ENCODE data around the gene SPNS1.

Gene SPNS1

DNA sequence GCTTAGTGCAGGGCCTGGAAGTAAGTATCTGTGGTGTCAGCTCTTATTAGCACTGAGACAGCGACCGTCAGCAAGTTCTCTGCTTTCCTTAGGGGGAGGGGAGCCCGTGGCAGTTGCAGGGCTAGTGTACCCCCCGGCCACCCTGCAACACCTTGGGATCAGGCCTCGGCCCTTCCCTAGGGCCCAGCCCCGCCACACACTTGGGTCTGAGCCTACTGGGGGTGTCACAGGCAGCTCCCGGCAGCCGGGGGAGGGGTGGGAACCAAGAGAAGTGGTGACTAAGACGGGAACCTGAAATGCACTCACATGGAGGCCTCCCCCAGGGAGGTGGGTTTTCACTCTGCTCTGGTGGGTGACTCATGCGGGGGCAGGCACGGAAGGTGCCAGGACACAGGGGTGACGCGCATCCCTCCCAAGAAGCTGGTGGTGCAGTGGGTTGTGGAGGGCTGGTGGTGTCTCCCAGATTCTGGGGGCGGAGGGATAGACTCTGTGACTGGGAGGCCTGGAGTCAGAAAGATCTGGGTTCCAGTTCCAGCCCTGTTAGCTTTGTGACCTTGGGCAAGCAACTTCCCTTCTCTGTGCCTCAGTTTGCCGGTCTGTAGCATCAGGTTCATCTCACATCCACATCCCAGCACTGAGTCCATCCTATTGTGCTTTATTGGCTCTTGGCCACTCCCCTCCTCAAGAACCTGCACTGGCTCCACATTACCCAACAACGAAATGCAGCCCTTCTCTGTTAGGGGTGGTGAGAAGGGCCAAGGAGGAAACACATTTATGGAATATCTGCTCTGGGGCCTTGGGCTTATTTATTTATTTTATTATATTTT, 54.8 kb downstream of the SPNS1 start:
- DNase-seq (ENCODE audit: low read depth) = peak; percentile 61

DNA sequence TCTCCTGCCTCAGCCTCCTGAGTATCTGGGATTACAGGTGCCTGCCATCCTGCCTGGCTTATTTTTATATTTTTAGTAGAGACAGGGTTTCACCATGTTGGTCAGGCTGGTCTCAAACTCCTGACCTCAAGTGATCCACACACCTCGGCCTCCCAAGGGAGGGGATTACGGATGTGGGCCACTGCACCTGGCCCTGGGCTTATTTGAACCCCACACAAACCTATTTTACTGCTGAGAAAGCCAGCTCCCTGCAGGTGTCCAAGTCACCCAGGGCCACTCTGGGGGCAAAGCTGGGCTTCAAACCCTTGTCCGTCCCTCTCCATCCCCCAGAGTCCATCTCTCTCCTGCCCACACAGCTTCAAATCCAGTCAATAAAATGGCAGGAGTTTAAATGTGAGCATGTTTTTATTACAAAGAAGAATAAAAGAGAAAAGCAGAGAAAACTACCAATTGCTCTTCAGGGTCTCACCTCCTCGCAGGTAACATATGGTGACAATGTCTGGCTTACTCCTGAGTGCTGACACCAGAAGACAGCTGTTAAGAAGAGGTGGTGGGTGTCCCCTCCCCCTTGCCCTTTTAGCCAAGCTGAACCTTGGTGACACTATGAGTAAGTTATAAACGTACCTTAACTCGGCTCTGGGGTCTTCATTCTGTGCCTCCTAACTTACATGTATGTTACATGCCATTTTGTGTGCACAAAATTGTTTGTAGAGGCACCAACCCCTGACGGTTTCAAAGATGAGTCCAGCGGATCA, 55.7 kb downstream of the SPNS1 start:
- DNase-seq (ENCODE audit: low read depth) = no peak

Measured in stimulated activated CD8-positive, alpha-beta memory T cell treated with anti-CD3 and anti-CD28 coated beads, Interleukin-15, amount 100 ng/mL, for 1 hour (primary cell).